Testis (tissue), 3 donors: ENCODE results near the gene SULT2B1. TPM values are rescaled to one million over a fixed set of nuclear protein-coding genes. Genes with fewer than 3 reads are reported as not detected.

Experiments
- DNase-seq: peaks from one replicate; pipeline ENCODE4 v3.0.0-alpha.2; 2019
- H3K27ac ChIP-seq, 2 donors: fragments of 200-600 bp; sonication (generic); one replicate each; pipeline ENCODE4 v1.5.1; 2019
- H3K27me3 ChIP-seq: fragments of 200-600 bp; sonication (generic); one replicate; pipeline ENCODE4 v1.5.1; 2019
- H3K36me3 ChIP-seq: fragments of 200-600 bp; sonication (generic); one replicate; pipeline ENCODE4 v1.5.1; 2017; ENCODE audit warnings: low read depth; ENCODE audit errors: missing control alignments
- H3K4me1 ChIP-seq: fragments of 200-600 bp; sonication (generic); one replicate; pipeline ENCODE4 v1.5.1; 2019
- H3K4me3 ChIP-seq, 2 donors: fragments of 200-600 bp; sonication (generic); one replicate each; pipeline ENCODE4 v1.5.1; 2017 to 2019
- H3K9me3 ChIP-seq: fragments of 200-600 bp; sonication (generic); one replicate; pipeline ENCODE4 v1.5.1; 2017
- POLR2A ChIP-seq: fragments of 450-650 bp; IDR thresholded peaks from one replicate; pipeline ENCODE4 v1.6.1; 2017; ENCODE audit warnings: antibody characterized with exemption, mild to moderate bottlenecking, moderate library complexity
- WGBS, 2 donors: methylation state at CpG; one replicate each; pipeline ENCODE4 v1.1.5; 2018; 5-methylcytosine and 5-hydroxymethylcytosine counted together
- intact Hi-C: fragments of 100-400 bp; cut with DNase I; formaldehyde crosslinking; loops from one replicate; pipeline ENCODE4 v1.15.1; 2023; ENCODE audit warnings: low total_unique reads
- polyA plus RNA-seq: library from polyadenylated mRNA; stranded (reverse); fragments of 350-450 nt; fragmentation: Illumina TruSeq; extraction: RNeasy Lipid Tissue Mini Kit (QIAGEN cat#74804); gene quantifications from one replicate; pipeline ENCODE4 v1.2.3, GENCODE V29; 2014; ENCODE audit warnings: low read depth, low replicate concordance; ENCODE audit not compliant: insufficient read depth
- total RNA-seq, 2 donors: library from RNA; depleted of rRNA; stranded (reverse); fragments of >200 nt; gene quantifications; one replicate each; pipeline ENCODE4 v1.2.3, GENCODE V29; 2016
- TF ChIP-seq, protein P1 (sequence below), 3 experiments: fragments of 450-650 bp in 2 of 3; fragments of 200-600 bp in 1 of 3; sonication (generic) in 1 of 3; IDR thresholded peaks; one replicate each; pipeline ENCODE4 v1.5.1; 2016 to 2019; ENCODE audit warnings: antibody characterized with exemption in 3 of 3, mild to moderate bottlenecking in 2 of 3, moderate library complexity in 1 of 3

SULT2B1 gene
- total and polyA plus RNA-seq, 3 donors from 2014 or later = 1.0 to 1.4 (median 1.1) TPM

DNA sequence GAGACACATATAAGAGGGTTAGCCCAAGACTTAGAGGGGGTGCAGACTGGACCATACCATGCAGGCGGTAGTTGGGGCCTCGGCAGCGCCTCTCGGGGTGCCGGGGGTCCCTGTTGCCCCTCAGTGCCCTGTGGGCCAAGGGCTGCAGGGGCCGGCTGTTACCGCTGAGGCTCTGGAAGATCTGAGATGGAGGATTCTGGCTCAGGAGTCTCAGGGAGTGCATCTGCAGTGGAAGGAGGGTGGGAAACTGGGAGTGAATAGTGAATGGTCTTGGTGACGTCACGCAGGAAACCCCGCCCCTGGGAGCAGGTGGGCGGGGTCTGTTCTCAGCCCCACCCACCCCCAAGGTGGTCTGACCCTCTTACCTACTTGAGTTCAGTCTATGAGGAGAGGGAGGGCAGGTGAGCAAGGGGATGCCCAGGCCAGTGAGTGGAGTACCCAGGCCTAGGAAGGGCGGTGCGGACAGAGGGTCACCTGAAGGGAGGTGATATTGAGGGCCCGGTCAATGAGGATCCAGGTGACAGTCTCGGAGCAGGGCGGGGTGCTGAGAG, 86.9 kb downstream of the SULT2B1 start:
- TF ChIP-seq, protein P1, sequence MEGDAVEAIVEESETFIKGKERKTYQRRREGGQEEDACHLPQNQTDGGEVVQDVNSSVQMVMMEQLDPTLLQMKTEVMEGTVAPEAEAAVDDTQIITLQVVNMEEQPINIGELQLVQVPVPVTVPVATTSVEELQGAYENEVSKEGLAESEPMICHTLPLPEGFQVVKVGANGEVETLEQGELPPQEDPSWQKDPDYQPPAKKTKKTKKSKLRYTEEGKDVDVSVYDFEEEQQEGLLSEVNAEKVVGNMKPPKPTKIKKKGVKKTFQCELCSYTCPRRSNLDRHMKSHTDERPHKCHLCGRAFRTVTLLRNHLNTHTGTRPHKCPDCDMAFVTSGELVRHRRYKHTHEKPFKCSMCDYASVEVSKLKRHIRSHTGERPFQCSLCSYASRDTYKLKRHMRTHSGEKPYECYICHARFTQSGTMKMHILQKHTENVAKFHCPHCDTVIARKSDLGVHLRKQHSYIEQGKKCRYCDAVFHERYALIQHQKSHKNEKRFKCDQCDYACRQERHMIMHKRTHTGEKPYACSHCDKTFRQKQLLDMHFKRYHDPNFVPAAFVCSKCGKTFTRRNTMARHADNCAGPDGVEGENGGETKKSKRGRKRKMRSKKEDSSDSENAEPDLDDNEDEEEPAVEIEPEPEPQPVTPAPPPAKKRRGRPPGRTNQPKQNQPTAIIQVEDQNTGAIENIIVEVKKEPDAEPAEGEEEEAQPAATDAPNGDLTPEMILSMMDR (IDR thresholded peaks at IDR 0.05) = no peak
- no peak for TF ChIP-seq POLR2A
- Histone ChIP-seq H3K27ac (peak overlapping the region; percentile 98 to 99), H3K9me3 (no peaks in the 10 kb centered on the region), H3K4me3 (peak overlapping the region in 1 of 2 donors; percentile 72), H3K27me3 (no peaks in the 10 kb centered on the region), H3K36me3 (no peaks in the 10 kb centered on the region), H3K4me1 (peaks cover 17% of the 10 kb centered on the region)
- no peak for DNase-seq
- intact Hi-C loops = no loop called here
- WGBS, 2 donors = 60 to 65% methylated on average over 16 of the region's 16 CpGs

DNA sequence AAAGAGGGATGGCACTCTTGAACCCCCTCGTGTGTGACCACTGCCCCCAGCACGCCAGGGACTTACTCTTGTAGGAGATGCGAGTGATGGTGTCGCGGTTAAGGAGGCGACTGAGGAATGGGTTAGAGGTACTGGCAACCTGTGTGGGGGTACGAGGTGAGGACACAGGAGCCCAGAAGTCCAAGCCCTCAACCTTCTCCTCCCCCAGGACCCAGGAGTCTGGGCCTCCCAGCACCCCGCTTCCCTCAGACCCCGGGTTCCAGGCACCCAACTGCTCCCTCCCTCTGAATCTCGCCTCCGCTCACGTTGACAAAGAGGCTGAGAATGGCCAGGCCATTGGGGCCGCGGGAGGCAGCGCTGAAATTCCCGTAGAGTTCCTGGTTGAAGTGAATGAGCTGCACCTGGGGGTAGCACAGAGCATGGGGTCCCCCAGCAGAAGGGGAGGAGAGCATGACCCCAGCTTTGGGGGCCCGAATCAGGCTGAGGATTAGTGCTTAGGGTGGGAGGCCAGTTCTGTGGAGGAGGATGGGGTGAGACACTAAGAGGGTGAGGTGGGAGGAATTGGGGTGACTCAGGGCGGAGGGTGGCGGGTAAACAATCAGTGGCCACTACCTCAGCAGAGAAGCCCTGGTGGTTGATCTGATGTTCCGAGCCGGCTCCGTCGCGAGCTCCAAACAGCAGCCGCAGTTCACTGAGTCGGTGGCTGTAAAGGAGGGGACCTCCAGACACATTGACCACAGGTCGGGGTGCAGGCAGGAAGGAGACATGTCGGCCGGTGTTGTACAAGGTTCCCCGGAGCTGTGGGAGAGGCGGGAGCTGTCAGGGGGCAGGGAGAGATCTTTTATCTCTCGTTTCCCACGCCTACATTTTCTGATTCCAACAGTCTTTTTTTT, 87.8 kb downstream of the SULT2B1 start:
- peaks cover 18% of the 10 kb centered on the region for H3K4me1 ChIP-seq
- DNase-seq = no peak
- intact Hi-C loops = loop anchor here (10.0 kb wide), 1 partner anchor 205 kb away; no protein-coding TSS in a partner anchor

DNA sequence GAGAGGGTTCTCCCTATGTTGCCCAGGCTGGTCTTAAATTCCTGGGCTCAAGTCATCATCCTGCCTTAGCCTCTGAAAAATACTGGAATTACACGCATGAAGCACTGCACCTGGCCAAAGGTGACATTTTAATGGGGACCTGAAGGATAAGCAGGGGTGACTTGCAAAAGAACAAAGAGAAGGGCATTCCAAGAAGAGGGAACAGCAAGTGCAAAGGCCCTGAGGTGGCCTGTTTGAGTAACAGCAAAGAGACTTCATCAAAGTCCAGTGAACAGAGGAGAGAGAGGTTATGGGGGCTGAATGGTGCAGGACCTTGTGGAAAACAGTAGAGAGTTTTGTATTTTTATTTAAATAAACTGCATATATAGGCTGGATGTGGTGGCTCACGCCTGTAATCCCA, 89.9 kb downstream of the SULT2B1 start:
- Histone ChIP-seq H3K9me3 (no peaks in the 10 kb centered on the region), H3K27ac (no peak overlapping the region), H3K4me1 (peaks cover 24% of the 10 kb centered on the region), H3K4me3 (no peak overlapping the region), H3K27me3 (no peaks in the 10 kb centered on the region), H3K36me3 (no peaks in the 10 kb centered on the region)
- 97 to 100% methylated on average over 2 of the region's 2 CpGs for WGBS, 2 donors
- DNase-seq = no peak
- TF ChIP-seq, protein P1 (IDR thresholded peaks at IDR 0.05) = no peak
- TF ChIP-seq POLR2A = no peak
- intact Hi-C loops = loop anchor here (10.0 kb wide), 1 partner anchor 203 kb away; no protein-coding TSS in a partner anchor

More for the DNA sequence above, 87.8 kb downstream of the SULT2B1 start:
- Histone ChIP-seq H3K27me3 (no peaks in the 10 kb centered on the region), H3K9me3 (no peaks in the 10 kb centered on the region), H3K27ac (no peak overlapping the region), H3K4me3 (no peak overlapping the region), H3K36me3 (no peaks in the 10 kb centered on the region)
- WGBS, 2 donors = 47 to 59% methylated on average over 29 to 33 of the region's 33 CpGs
- no peak for TF ChIP-seq POLR2A
- TF ChIP-seq, protein P1 (IDR thresholded peaks at IDR 0.05) = no peak

DNA sequence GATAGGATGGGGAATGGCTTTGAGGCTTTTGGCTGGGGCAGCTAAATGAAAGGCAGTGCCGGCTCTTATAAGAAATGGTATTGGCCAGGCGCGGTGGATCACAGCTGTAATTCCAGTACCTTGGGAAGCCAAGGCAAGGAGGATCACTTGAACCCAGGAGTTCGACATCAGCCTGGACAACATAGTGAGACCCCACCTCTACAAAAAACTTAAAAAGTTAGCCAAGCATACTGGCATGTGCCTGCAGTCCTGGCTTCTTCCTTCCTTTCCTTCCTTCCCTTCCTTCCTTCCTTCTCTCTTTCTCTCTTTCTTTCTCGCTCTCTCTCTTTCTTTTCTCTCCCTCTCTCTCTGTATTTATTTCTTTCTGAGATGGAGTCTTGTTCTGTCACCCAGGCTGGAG, 90.9 kb downstream of the SULT2B1 start:
- Histone ChIP-seq H3K27me3 (no peaks in the 10 kb centered on the region), H3K27ac (no peak overlapping the region), H3K4me1 (peaks cover 24% of the 10 kb centered on the region), H3K9me3 (no peaks in the 10 kb centered on the region), H3K4me3 (no peak overlapping the region), H3K36me3 (no peaks in the 10 kb centered on the region)
- no peak for TF ChIP-seq POLR2A
- TF ChIP-seq, protein P1 (IDR thresholded peaks at IDR 0.05) = no peak
- intact Hi-C loops = loop anchor here (10.0 kb wide), 1 partner anchor 202 kb away; no protein-coding TSS in a partner anchor
- no peak for DNase-seq
- WGBS, 2 donors = 88 to 89% methylated on average over 5 of the region's 5 CpGs
